Panc1 (cell line): ENCODE results near the gene TRIM17.

ENCODE experiments used
- POLR2AphosphoS5 ChIP-seq: IDR thresholded peaks from 2 replicates; pipeline ENCODE4 v1.6.1; 2012; ENCODE audit warnings: mild to moderate bottlenecking, low read depth, low read length, moderate library complexity
- TF ChIP-seq, protein P1 (sequence below): fragments of 450-650 bp; IDR thresholded peaks from 2 replicates; pipeline ENCODE4 v1.5.1; 2017; ENCODE audit warnings: mild to moderate bottlenecking

DNA sequence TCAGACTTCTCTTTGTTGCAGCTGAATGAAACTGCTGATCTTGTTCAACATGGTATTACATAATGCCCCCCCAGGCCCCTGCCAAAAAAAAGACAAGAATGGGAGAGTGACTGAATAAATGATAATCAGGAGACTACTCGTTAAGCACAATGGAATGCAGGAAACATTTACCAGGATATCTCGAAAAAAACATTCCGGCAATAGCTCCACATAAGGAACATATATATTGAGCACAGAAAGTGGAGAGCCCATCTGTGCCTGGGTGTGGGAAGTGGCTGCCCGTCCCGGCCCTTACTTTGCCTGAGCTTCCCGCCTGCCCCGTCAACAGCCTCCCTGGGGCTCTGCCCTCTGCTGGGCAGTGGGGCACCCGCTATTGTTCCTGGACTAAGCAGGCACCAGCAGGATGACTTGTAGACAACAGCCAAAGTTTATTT, 23.4 kb downstream of the TRIM17 start:
- TF ChIP-seq POLR2AphosphoS5 = no peak
- TF ChIP-seq, protein P1, sequence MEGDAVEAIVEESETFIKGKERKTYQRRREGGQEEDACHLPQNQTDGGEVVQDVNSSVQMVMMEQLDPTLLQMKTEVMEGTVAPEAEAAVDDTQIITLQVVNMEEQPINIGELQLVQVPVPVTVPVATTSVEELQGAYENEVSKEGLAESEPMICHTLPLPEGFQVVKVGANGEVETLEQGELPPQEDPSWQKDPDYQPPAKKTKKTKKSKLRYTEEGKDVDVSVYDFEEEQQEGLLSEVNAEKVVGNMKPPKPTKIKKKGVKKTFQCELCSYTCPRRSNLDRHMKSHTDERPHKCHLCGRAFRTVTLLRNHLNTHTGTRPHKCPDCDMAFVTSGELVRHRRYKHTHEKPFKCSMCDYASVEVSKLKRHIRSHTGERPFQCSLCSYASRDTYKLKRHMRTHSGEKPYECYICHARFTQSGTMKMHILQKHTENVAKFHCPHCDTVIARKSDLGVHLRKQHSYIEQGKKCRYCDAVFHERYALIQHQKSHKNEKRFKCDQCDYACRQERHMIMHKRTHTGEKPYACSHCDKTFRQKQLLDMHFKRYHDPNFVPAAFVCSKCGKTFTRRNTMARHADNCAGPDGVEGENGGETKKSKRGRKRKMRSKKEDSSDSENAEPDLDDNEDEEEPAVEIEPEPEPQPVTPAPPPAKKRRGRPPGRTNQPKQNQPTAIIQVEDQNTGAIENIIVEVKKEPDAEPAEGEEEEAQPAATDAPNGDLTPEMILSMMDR = peak; percentile 82; the same call in 1 of the 2 replicates
